GM12865 (cell line): ENCODE results near the gene HCK.
A peak's percentile ranks its signal among the peaks of the same experiment; 100 is the strongest.

Source experiments
- DNase-seq: peaks from one replicate; pipeline ENCODE4 v3.0.0; 2010; ENCODE audit warnings: low read depth
- H3K4me3 ChIP-seq: 2 replicates; pipeline ENCODE4 v1.5.1; 2011; ENCODE audit warnings: mild to moderate bottlenecking, low read depth, low read length, control low read depth
- CTCF ChIP-seq: IDR thresholded peaks from 2 replicates; pipeline ENCODE4 v1.5.1; 2011; ENCODE audit warnings: low read length, control low read depth, low read depth, inconsistent platforms; ENCODE audit not compliant: insufficient read depth; ENCODE audit errors: missing control alignments

HCK gene

GRCh38 chr20:32051720-32052089 is 337 bp upstream of the HCK start:
- TF ChIP-seq CTCF, result no peak
- H3K4me3 ChIP-seq, result peak overlapping the region; percentile 62
- DNase-seq, result no peak

GRCh38 chr20:32052778-32053362 is 828 bp downstream of the HCK start:
- peak overlapping the region; percentile 62 for H3K4me3 ChIP-seq
- peak; percentile 61 for DNase-seq
- no peak for TF ChIP-seq CTCF

- no peak for DNase-seq
- H3K4me3 ChIP-seq, result peak overlapping the region; percentile 18; the same call in 1 of the 2 replicates
- TF ChIP-seq CTCF, result no peak
Measured at GRCh38 chr20:32053648-32054047, 1.6 kb downstream of the HCK start.

- DNase-seq, result no peak
- no peak for TF ChIP-seq CTCF
- H3K4me3 ChIP-seq, result no peak overlapping the region
Measured at GRCh38 chr20:32056708-32057483, 4.9 kb downstream of the HCK start.

- no peak for DNase-seq
- H3K4me3 ChIP-seq, result no peak overlapping the region
- no peak for TF ChIP-seq CTCF
Measured at GRCh38 chr20:32057656-32058184, 5.7 kb downstream of the HCK start.

GRCh38 chr20:32059189-32059588 is 7.1 kb downstream of the HCK start:
- H3K4me3 ChIP-seq, result no peak overlapping the region
- TF ChIP-seq CTCF, result no peak
- no peak for DNase-seq
